OCI-LY7 (cell line): Measurements from ENCODE around the gene TTC23L.

ENCODE experiments used
- EZH2phosphoT487 ChIP-seq: fragments of 200-600 bp; sonication (generic); IDR thresholded peaks from 2 replicates; pipeline ENCODE4 v1.6.1; 2018; ENCODE audit warnings: low read depth, borderline replicate concordance, mild to moderate bottlenecking, mixed run types, antibody characterized with exemption, low read length, moderate library complexity, mixed read lengths
- TF ChIP-seq, protein P1 (sequence below): fragments of 200-600 bp; sonication (generic); conservative IDR thresholded peaks from 2 replicates; pipeline ENCODE4 v1.5.1; 2014; ENCODE audit warnings: mild to moderate bottlenecking, antibody characterized with exemption, low read length, moderate library complexity, mixed read lengths

DNA sequence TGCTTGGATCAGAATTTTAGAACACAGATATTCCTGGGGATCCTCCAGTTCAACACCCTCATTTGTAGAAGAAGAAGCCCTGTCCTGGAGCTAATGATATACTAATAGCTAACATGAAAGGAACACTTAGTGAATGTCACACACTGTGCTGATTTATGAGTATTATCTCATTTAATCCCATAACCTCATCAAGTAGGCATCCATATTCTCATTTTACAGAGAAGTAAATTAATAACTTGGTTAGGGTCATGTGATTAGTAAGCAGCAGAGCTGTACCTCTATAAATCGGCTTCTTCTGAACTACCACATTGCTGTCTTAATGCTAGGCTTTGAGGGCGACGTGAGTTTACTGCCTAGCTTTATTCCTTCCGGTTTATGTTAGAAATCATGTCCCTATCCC lies 6.0 kb downstream of the TTC23L start:
- TF ChIP-seq, protein P1, sequence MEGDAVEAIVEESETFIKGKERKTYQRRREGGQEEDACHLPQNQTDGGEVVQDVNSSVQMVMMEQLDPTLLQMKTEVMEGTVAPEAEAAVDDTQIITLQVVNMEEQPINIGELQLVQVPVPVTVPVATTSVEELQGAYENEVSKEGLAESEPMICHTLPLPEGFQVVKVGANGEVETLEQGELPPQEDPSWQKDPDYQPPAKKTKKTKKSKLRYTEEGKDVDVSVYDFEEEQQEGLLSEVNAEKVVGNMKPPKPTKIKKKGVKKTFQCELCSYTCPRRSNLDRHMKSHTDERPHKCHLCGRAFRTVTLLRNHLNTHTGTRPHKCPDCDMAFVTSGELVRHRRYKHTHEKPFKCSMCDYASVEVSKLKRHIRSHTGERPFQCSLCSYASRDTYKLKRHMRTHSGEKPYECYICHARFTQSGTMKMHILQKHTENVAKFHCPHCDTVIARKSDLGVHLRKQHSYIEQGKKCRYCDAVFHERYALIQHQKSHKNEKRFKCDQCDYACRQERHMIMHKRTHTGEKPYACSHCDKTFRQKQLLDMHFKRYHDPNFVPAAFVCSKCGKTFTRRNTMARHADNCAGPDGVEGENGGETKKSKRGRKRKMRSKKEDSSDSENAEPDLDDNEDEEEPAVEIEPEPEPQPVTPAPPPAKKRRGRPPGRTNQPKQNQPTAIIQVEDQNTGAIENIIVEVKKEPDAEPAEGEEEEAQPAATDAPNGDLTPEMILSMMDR, result no peak
- TF ChIP-seq EZH2phosphoT487, result no peak
